ENCODE measurements around the gene TLX2. TPM values are rescaled to one million over a fixed set of nuclear protein-coding genes. Genes with fewer than 3 reads are reported as not detected.

TLX2 gene
- total and polyA plus RNA-seq, 2 of the 13 experiments (the other 11 are each of a cell fraction or from before 2014, with no cell fraction given): 0.05 to 0.20 TPM

- 0 out of 2 replicates have a peak, but pooled peaks have one; percentile 27 for TF ChIP-seq FOXO4 (CRISPR knock-in tag; conservative IDR thresholded peaks at IDR 0.05)
- TF ChIP-seq PHF8 (CRISPR knock-in tag; IDR thresholded peaks at IDR 0.05): no peak
- no peak for TF ChIP-seq NFATC3 (CRISPR knock-in tag; IDR thresholded peaks at IDR 0.05)
- TF ChIP-seq ZNF83 (CRISPR knock-in tag; IDR thresholded peaks at IDR 0.05; ENCODE audit: borderline replicate concordance): 0 out of 2 replicates have a peak, but pooled peaks have one; percentile 22
- no peak for TF ChIP-seq RFX5 (IDR thresholded peaks at IDR 0.05; ENCODE audit: low read depth, low read length)
- TF ChIP-seq JUND (CRISPR knock-in tag; IDR thresholded peaks at IDR 0.05): no peak
- TF ChIP-seq ZBTB44 (CRISPR knock-in tag; IDR thresholded peaks at IDR 0.05): no peak
- TF ChIP-seq KLF16 (CRISPR knock-in tag; IDR thresholded peaks at IDR 0.05): no peak
- no peak for TF ChIP-seq NR2F1 (CRISPR knock-in tag; IDR thresholded peaks at IDR 0.05)
- no peak for TF ChIP-seq NR1H2 (CRISPR knock-in tag; IDR thresholded peaks at IDR 0.05; ENCODE audit: borderline replicate concordance, low read depth)
- no peak for TF ChIP-seq PHB2 (IDR thresholded peaks at IDR 0.05; ENCODE audit: partially characterized antibody)
- TF ChIP-seq FOXP1 (IDR thresholded peaks at IDR 0.05): no peak
- TF ChIP-seq FOXP1 (CRISPR knock-in tag; IDR thresholded peaks at IDR 0.05): no peak
- TF ChIP-seq ATF6 (CRISPR knock-in tag; conservative IDR thresholded peaks at IDR 0.05): no peak; the same call in 1 of the 2 replicates
- TF ChIP-seq ZNF17 (CRISPR knock-in tag; IDR thresholded peaks at IDR 0.05): no peak
- no peak for TF ChIP-seq U2AF1 (optimal IDR thresholded peaks at IDR 0.05; ENCODE audit: low read depth, low read length)
- no peak for TF ChIP-seq TBX2 (CRISPR knock-in tag; IDR thresholded peaks at IDR 0.05; ENCODE audit: borderline replicate concordance)
- TF ChIP-seq HMG20A (CRISPR knock-in tag; IDR thresholded peaks at IDR 0.05; ENCODE audit: borderline replicate concordance): no peak
- TF ChIP-seq ELF4 (CRISPR knock-in tag; IDR thresholded peaks at IDR 0.05; ENCODE audit: borderline replicate concordance): no peak
- TF ChIP-seq ZSCAN20 (CRISPR knock-in tag; IDR thresholded peaks at IDR 0.05; ENCODE audit: borderline replicate concordance): no peak
- no peak for TF ChIP-seq FOSL1 (CRISPR knock-in tag; IDR thresholded peaks at IDR 0.05; ENCODE audit: borderline replicate concordance)
- no peak; the same call in 1 of the 2 replicates for TF ChIP-seq TCF7 (IDR thresholded peaks at IDR 0.05; ENCODE audit: low read depth)
- TF ChIP-seq ZNF468 (CRISPR knock-in tag; IDR thresholded peaks at IDR 0.05): no peak
- no peak for TF ChIP-seq NBN (conservative IDR thresholded peaks at IDR 0.05)
- no peak for TF ChIP-seq E2F1 (CRISPR knock-in tag; IDR thresholded peaks at IDR 0.05)
- TF ChIP-seq SMYD3 (CRISPR knock-in tag; IDR thresholded peaks at IDR 0.05): no peak; the same call in 1 of the 2 replicates
These were observed 14.5 kb downstream of the TLX2 start (continued) for GRCh38 chr2:74528600-74529356.

Measured in HepG2 (cell line).